H9 (cell line): ENCODE measurements around the gene GSKIP. TPM values are rescaled to one million over a fixed set of nuclear protein-coding genes. Genes with fewer than 3 reads are reported as not detected.

Experiments used
- DNase-seq: peaks from one replicate; pipeline ENCODE4 v3.0.0-alpha.2; 2017
- H2AFZ ChIP-seq: one replicate; pipeline ENCODE4 v1.6.1; 2013; ENCODE audit warnings: mild to moderate bottlenecking, low read length, control low read depth, moderate library complexity
- H2AK5ac ChIP-seq: 2 replicates; pipeline ENCODE4 v1.6.1; 2013; ENCODE audit warnings: low read length, control low read depth, mixed read lengths; ENCODE audit not compliant: insufficient read length
- H2BK120ac ChIP-seq: one replicate; pipeline ENCODE4 v1.6.1; 2013; ENCODE audit warnings: low read depth, mild to moderate bottlenecking, low read length, control low read depth, inconsistent platforms; ENCODE audit not compliant: poor library complexity, severe bottlenecking
- H2BK12ac ChIP-seq: 2 replicates; pipeline ENCODE4 v1.6.1; 2013; ENCODE audit warnings: low read length, control low read depth, mixed read lengths, low read depth; ENCODE audit not compliant: insufficient read length
- H2BK15ac ChIP-seq: 2 replicates; pipeline ENCODE4 v1.6.1; 2013; ENCODE audit warnings: low read depth, low read length, control low read depth
- H2BK20ac ChIP-seq: one replicate; pipeline ENCODE4 v1.6.1; 2013; ENCODE audit warnings: low read depth, mild to moderate bottlenecking, low read length, control low read depth, inconsistent platforms; ENCODE audit not compliant: poor library complexity, severe bottlenecking
- H2BK5ac ChIP-seq: 2 replicates; pipeline ENCODE4 v1.6.1; 2013; ENCODE audit warnings: low read length, control low read depth, mixed read lengths; ENCODE audit not compliant: insufficient read length
- H3K14ac ChIP-seq: 2 replicates; pipeline ENCODE4 v1.6.1; 2013; ENCODE audit warnings: low read length, control low read depth; ENCODE audit not compliant: insufficient read depth
- H3K18ac ChIP-seq: 2 replicates; pipeline ENCODE4 v1.6.1; 2013; ENCODE audit warnings: low read depth, mild to moderate bottlenecking, mixed read lengths, low read length, control low read depth; ENCODE audit not compliant: insufficient read length
- H3K23ac ChIP-seq: 2 replicates; pipeline ENCODE4 v1.6.1; 2013; ENCODE audit warnings: low read length, control low read depth, mixed read lengths, low read depth; ENCODE audit not compliant: insufficient read length
- H3K23me2 ChIP-seq: 2 replicates; pipeline ENCODE4 v1.6.1; 2013; ENCODE audit warnings: low read depth, mild to moderate bottlenecking, mixed read lengths, low read length, control low read depth; ENCODE audit not compliant: insufficient read length, poor library complexity, severe bottlenecking
- H3K27ac ChIP-seq: 2 replicates; pipeline ENCODE4 v1.5.1; 2013; ENCODE audit warnings: low read length, control low read depth, mixed read lengths, low read depth; ENCODE audit not compliant: insufficient read length
- H3K27me3 ChIP-seq: 2 replicates; pipeline ENCODE4 v1.6.1; 2013; ENCODE audit warnings: low read length, control low read depth, inconsistent platforms; ENCODE audit not compliant: insufficient read depth
- H3K4ac ChIP-seq: 2 replicates; pipeline ENCODE4 v1.6.1; 2013; ENCODE audit warnings: low read depth, mild to moderate bottlenecking, control low read depth, inconsistent platforms, low read length, moderate library complexity
- H3K4me1 ChIP-seq: 2 replicates; pipeline ENCODE4 v1.6.1; 2013; ENCODE audit warnings: low read length, control low read depth, inconsistent platforms; ENCODE audit not compliant: insufficient read depth
- H3K4me2 ChIP-seq: 2 replicates; pipeline ENCODE4 v1.6.1; 2013; ENCODE audit warnings: low read length, control low read depth, mixed read lengths; ENCODE audit not compliant: insufficient read length, insufficient read depth
- H3K56ac ChIP-seq: 2 replicates; pipeline ENCODE4 v1.6.1; 2013; ENCODE audit warnings: low read depth, mild to moderate bottlenecking, mixed read lengths, low read length, control low read depth; ENCODE audit not compliant: insufficient read length
- H3K79me1 ChIP-seq: 2 replicates; pipeline ENCODE4 v1.6.1; 2013; ENCODE audit warnings: low read depth, mild to moderate bottlenecking, moderate library complexity, low read length, control low read depth, inconsistent platforms; ENCODE audit not compliant: insufficient read depth, poor library complexity, severe bottlenecking
- H3K79me2 ChIP-seq: 2 replicates; pipeline ENCODE4 v1.6.1; 2013; ENCODE audit warnings: low read length, control low read depth, inconsistent platforms; ENCODE audit not compliant: insufficient read depth
- H3K9ac ChIP-seq: 2 replicates; pipeline ENCODE4 v1.6.1; 2013; ENCODE audit warnings: low read length, control low read depth, mixed read lengths; ENCODE audit not compliant: insufficient read length; ENCODE audit errors: extremely low read depth
- H3K9me3 ChIP-seq: one replicate; pipeline ENCODE4 v1.6.1; 2013; ENCODE audit warnings: low read depth, low read length, inconsistent platforms; ENCODE audit not compliant: control insufficient read depth
- H3T11ph ChIP-seq: one replicate; pipeline ENCODE4 v1.6.1; 2013; ENCODE audit warnings: mild to moderate bottlenecking, low read length, control low read depth, inconsistent platforms
- H4K20me1 ChIP-seq: one replicate; pipeline ENCODE4 v1.6.1; 2013; ENCODE audit not compliant: control insufficient read depth, insufficient read length, insufficient read depth
- H4K5ac ChIP-seq: 2 replicates; pipeline ENCODE4 v1.6.1; 2013; ENCODE audit warnings: low read depth, mild to moderate bottlenecking, mixed read lengths, low read length, control low read depth; ENCODE audit not compliant: insufficient read length
- H4K8ac ChIP-seq: replicated peaks from 2 replicates; pipeline ENCODE4 v1.6.1; 2013; ENCODE audit warnings: low read length, control low read depth, mixed read lengths, low read depth; ENCODE audit not compliant: insufficient read length
- H4K91ac ChIP-seq: 2 replicates; pipeline ENCODE4 v1.6.1; 2013; ENCODE audit warnings: low read depth, mild to moderate bottlenecking, moderate library complexity, mixed read lengths, low read length, control low read depth; ENCODE audit not compliant: insufficient read length
- H3K27ac Mint-ChIP-seq, 3 experiments: 2 replicates in 2 of 3; 3 replicates in 1 of 3; pipeline ENCODE4 v1.8.0; 2020 to 2021; ENCODE audit warnings: mixed read lengths in 3 of 3, mild to moderate bottlenecking in 1 of 3, moderate library complexity in 1 of 3
- H3K27me3 Mint-ChIP-seq: 2 replicates; pipeline ENCODE4 v1.8.0; 2021; ENCODE audit warnings: low read depth, mild to moderate bottlenecking, moderate library complexity, mixed read lengths
- H3K36me3 Mint-ChIP-seq, 3 experiments: 2 replicates in 2 of 3; 3 replicates in 1 of 3; pipeline ENCODE4 v1.8.0; 2020 to 2021; ENCODE audit warnings: low read depth in 3 of 3, mixed read lengths in 3 of 3; ENCODE audit not compliant: insufficient read depth in 1 of 3
- H3K4me1 Mint-ChIP-seq, 2 experiments: 2 replicates each; pipeline ENCODE4 v1.8.0; 2020; ENCODE audit warnings: mixed read lengths in 2 of 2
- H3K4me3 Mint-ChIP-seq, 2 experiments: 2 replicates in 1 of 2; 3 replicates in 1 of 2; pipeline ENCODE4 v1.8.0; 2020 to 2021; ENCODE audit warnings: mild to moderate bottlenecking in 2 of 2, mixed read lengths in 2 of 2, moderate library complexity in 1 of 2
- H3K9me3 Mint-ChIP-seq, 2 experiments: 2 replicates in 1 of 2; 3 replicates in 1 of 2; pipeline ENCODE4 v1.8.0; 2020; ENCODE audit warnings: mild to moderate bottlenecking in 2 of 2, mixed read lengths in 2 of 2, moderate library complexity in 1 of 2
- WGBS: extraction: QIAGEN DNeasy Blood & Tissue Kit; methylation state at CpG from one replicate; pipeline ENCODE4 v1.1.7; 2013; ENCODE audit warnings: missing lambda C conversion rate, low lambda C conversion rate, mixed read lengths; ENCODE audit not compliant: insufficient read length; ENCODE audit errors: extremely low coverage; 5-methylcytosine and 5-hydroxymethylcytosine counted together
- total RNA-seq: library from RNA; stranded (reverse); gene quantifications from 2 replicates; pipeline ENCODE4 v1.2.1, GENCODE V29; 2021
- TF ChIP-seq, protein P1 (sequence below): fragments of 200-600 bp; sonication (generic); conservative IDR thresholded peaks from 3 replicates; pipeline ENCODE4 v1.8.0; 2021; ENCODE audit warnings: antibody characterized with exemption, mild to moderate bottlenecking

GSKIP gene
- total RNA-seq, 1 experiment from 2014 or later = 28.6 TPM

DNA sequence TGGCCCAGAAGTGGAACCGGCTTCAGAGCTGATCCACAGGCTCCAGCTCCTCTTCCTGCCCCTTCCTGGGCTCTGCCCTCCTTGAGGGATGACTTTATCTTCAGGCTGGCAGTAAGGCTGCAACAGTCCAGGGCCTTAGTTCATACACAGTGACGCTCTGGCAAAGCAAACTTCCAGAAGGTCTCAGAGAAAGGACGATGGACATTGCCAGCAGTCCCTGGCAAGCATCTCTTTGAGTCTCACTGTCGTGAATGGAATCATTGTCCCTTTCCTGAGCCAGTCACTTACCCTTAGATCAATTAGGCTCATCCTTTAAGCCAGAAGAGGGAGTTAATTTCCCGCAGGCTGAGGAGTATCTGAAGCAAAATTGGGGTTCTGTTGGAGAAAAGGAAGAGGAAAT lies 37.2 kb downstream of the GSKIP start:
- H3K9me3 Mint-ChIP-seq = no peaks in the 10 kb centered on the region
- H3K4me2 ChIP-seq = no peak overlapping the region
- H3K36me3 Mint-ChIP-seq = no peaks in the 10 kb centered on the region
- no peaks in the 10 kb centered on the region for H3K4me1 ChIP-seq
- H3K4me3 Mint-ChIP-seq = no peak overlapping the region
- no peak overlapping the region for H3K27ac ChIP-seq
- no peaks in the 10 kb centered on the region for H3K79me2 ChIP-seq
- no peak overlapping the region for H3K9ac ChIP-seq
- H3K27me3 Mint-ChIP-seq = no peaks in the 10 kb centered on the region; the same call in 1 of the 2 replicates
- H4K20me1 ChIP-seq = no peaks in the 10 kb centered on the region
- H4K91ac ChIP-seq = no peak overlapping the region
- no peak overlapping the region for H2AK5ac ChIP-seq
- no CpG with 5 or more reads among the region's 5 CpGs for WGBS
- H3K56ac ChIP-seq = no peak overlapping the region
- no peak overlapping the region for H4K8ac ChIP-seq
- H2BK12ac ChIP-seq = no peak overlapping the region
- H3K18ac ChIP-seq = no peak overlapping the region
- H3K23ac ChIP-seq = no peak overlapping the region
- no peak overlapping the region for H3K4ac ChIP-seq
- no peaks in the 10 kb centered on the region for H3K79me1 ChIP-seq
- no peak overlapping the region for H2BK20ac ChIP-seq
- no peak overlapping the region for H3K14ac ChIP-seq
- H2AFZ ChIP-seq = no peak overlapping the region
- no peak overlapping the region for H2BK15ac ChIP-seq
- no peaks in the 10 kb centered on the region for H3K27me3 ChIP-seq
- no peak overlapping the region for H2BK5ac ChIP-seq
- H2BK120ac ChIP-seq = no peak overlapping the region
- no peak for DNase-seq
- H3T11ph ChIP-seq = no peak overlapping the region
- H4K5ac ChIP-seq = no peak overlapping the region
- H3K4me1 Mint-ChIP-seq = peaks cover 5 to 7% of the 10 kb centered on the region in 2 experiments
- no peaks in the 10 kb centered on the region for H3K23me2 ChIP-seq
- TF ChIP-seq, protein P1, sequence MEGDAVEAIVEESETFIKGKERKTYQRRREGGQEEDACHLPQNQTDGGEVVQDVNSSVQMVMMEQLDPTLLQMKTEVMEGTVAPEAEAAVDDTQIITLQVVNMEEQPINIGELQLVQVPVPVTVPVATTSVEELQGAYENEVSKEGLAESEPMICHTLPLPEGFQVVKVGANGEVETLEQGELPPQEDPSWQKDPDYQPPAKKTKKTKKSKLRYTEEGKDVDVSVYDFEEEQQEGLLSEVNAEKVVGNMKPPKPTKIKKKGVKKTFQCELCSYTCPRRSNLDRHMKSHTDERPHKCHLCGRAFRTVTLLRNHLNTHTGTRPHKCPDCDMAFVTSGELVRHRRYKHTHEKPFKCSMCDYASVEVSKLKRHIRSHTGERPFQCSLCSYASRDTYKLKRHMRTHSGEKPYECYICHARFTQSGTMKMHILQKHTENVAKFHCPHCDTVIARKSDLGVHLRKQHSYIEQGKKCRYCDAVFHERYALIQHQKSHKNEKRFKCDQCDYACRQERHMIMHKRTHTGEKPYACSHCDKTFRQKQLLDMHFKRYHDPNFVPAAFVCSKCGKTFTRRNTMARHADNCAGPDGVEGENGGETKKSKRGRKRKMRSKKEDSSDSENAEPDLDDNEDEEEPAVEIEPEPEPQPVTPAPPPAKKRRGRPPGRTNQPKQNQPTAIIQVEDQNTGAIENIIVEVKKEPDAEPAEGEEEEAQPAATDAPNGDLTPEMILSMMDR = no peak
- no peak overlapping the region for H3K27ac Mint-ChIP-seq
- H3K9me3 ChIP-seq = no peaks in the 10 kb centered on the region
